ENCODE data around the gene HYAL2.

DNA sequence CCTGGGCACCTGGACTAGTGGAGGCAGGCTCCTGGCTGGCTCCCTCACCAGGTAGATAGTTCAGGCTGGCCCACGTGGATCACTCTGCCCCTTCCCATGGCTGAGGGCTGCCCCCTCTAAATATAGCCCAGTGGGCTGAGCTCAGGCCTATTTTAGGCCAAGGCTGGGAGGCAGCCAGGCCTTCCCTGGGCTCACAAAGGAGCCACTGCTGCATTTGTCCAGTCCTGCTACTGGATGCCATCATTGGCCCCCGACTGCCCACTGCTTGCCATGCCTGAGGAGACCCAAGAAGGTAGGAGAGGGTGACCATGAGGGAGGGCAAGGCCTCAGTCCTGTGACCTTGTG lies 43.7 kb downstream of the HYAL2 start, which contains the start of gene LSMEM2:
- TF ChIP-seq, protein P1, sequence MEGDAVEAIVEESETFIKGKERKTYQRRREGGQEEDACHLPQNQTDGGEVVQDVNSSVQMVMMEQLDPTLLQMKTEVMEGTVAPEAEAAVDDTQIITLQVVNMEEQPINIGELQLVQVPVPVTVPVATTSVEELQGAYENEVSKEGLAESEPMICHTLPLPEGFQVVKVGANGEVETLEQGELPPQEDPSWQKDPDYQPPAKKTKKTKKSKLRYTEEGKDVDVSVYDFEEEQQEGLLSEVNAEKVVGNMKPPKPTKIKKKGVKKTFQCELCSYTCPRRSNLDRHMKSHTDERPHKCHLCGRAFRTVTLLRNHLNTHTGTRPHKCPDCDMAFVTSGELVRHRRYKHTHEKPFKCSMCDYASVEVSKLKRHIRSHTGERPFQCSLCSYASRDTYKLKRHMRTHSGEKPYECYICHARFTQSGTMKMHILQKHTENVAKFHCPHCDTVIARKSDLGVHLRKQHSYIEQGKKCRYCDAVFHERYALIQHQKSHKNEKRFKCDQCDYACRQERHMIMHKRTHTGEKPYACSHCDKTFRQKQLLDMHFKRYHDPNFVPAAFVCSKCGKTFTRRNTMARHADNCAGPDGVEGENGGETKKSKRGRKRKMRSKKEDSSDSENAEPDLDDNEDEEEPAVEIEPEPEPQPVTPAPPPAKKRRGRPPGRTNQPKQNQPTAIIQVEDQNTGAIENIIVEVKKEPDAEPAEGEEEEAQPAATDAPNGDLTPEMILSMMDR (IDR thresholded peaks at IDR 0.05; ENCODE audit: insufficient read depth, low read length, poor library complexity, severe bottlenecking) = no peak
- no peak for TF ChIP-seq EZH2phosphoT487 (conservative IDR thresholded peaks at IDR 0.05; ENCODE audit: low read length)
